Measurements from ENCODE around the gene KCNAB1. TPM values are rescaled to one million over a fixed set of nuclear protein-coding genes. Genes with fewer than 3 reads are reported as not detected.

KCNAB1 gene
- polyA plus RNA-seq, 1 donor from 2014 or later, result 0.26 TPM

DNA sequence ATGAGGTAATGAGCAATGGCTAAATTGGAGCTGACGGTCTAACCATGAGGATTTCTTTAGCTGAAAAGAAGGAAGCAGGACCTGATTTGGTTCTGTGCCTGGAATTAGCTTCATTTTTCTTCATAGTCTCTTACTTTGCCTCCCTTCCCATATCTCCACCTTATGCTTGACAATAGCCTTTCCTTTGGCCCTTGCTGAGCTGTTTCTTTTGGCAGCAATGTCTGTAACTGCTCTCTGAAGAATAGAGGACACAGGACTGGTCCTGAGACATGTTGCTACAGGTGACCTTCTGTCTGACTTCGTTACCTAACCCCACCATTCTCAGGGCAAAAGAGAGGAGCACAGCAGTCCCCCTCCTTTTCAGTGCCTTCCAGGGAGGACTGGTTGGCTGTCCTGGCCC lies 312.2 kb downstream of the KCNAB1 start:
- H3K27ac Mint-ChIP-seq, result no peak overlapping the region
- H3K4me3 Mint-ChIP-seq, result no peak overlapping the region

GRCh38 chr3:156433138-156433537 lies 312.8 kb downstream of the KCNAB1 start:
- H3K9me3 Mint-ChIP-seq, result no peaks in the 10 kb centered on the region
- no peaks in the 10 kb centered on the region for H3K36me3 Mint-ChIP-seq
- no peak overlapping the region for H3K27ac Mint-ChIP-seq
- no peak overlapping the region for H3K4me3 Mint-ChIP-seq
- peaks cover 0 to 3% (median 0%) of the 10 kb centered on the region in 3 donors for H3K4me1 Mint-ChIP-seq
- H3K27me3 Mint-ChIP-seq, result peaks cover 6% of the 10 kb centered on the region

More for the DNA sequence above, 312.2 kb downstream of the KCNAB1 start:
- H3K4me1 Mint-ChIP-seq, result peaks cover 0 to 3% (median 0%) of the 10 kb centered on the region in 3 donors
- H3K9me3 Mint-ChIP-seq, result no peaks in the 10 kb centered on the region
- H3K36me3 Mint-ChIP-seq, result no peaks in the 10 kb centered on the region
- peaks cover 6% of the 10 kb centered on the region for H3K27me3 Mint-ChIP-seq

DNA sequence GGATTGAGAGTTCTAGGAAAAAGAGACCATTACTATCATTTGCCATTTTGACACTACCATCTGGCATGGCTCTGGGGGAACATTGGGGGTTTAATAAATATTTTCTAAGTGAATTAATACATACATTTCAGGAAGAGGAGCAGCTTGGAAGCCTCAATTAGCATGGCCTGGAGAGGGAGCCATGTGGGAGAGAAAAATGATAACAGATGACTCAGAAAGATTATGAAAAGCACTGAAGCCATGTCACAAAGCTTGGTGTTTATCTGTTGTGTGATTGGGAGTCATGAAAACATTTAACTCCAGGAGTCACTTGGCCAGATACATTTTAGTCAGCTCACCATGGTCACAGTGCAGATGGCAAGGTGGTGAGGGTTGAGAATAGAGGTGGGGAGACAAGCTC lies 313.5 kb downstream of the KCNAB1 start:
- Mint-ChIP-seq H3K4me3 (peak overlapping the region in 1 of 4 donors; percentile 4), H3K4me1 (peaks cover 0 to 3% (median 0%) of the 10 kb centered on the region in 3 donors), H3K9me3 (no peaks in the 10 kb centered on the region), H3K36me3 (no peaks in the 10 kb centered on the region), H3K27me3 (peaks cover 6% of the 10 kb centered on the region), H3K27ac (no peak overlapping the region)

DNA sequence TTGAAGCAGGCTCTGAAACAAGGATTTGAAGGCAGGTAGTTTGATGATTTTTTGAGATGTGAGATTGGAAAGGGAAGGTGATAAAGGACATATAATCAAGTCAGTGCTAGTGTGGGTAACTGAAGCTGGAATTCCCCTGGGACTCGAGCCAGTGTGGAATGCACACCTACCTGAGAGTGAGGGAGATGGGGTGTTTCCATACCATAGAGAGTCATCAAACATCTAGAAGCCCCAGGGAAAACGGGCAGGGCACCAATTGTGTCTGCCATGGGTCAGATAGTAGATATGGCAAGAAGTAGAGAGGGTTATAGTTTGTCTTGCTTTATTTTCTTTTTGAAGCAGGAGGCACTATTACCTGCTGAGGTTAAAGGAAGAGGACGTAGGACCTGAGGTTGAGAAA lies 314.5 kb downstream of the KCNAB1 start:
- Mint-ChIP-seq H3K4me3 (no peak overlapping the region), H3K27me3 (peaks cover 9% of the 10 kb centered on the region), H3K27ac (no peak overlapping the region), H3K36me3 (no peaks in the 10 kb centered on the region), H3K9me3 (no peaks in the 10 kb centered on the region), H3K4me1 (peaks cover 0 to 3% (median 0%) of the 10 kb centered on the region in 3 donors)

GRCh38 chr3:156443079-156443478 lies 322.7 kb downstream of the KCNAB1 start:
- no peaks in the 10 kb centered on the region for H3K9me3 Mint-ChIP-seq
- H3K4me3 Mint-ChIP-seq, result no peak overlapping the region
- peaks cover 13% of the 10 kb centered on the region for H3K27me3 Mint-ChIP-seq
- H3K27ac Mint-ChIP-seq, result no peak overlapping the region
- peaks cover 4 to 8% (median 5%) of the 10 kb centered on the region in 3 donors for H3K4me1 Mint-ChIP-seq
- H3K36me3 Mint-ChIP-seq, result no peaks in the 10 kb centered on the region

DNA sequence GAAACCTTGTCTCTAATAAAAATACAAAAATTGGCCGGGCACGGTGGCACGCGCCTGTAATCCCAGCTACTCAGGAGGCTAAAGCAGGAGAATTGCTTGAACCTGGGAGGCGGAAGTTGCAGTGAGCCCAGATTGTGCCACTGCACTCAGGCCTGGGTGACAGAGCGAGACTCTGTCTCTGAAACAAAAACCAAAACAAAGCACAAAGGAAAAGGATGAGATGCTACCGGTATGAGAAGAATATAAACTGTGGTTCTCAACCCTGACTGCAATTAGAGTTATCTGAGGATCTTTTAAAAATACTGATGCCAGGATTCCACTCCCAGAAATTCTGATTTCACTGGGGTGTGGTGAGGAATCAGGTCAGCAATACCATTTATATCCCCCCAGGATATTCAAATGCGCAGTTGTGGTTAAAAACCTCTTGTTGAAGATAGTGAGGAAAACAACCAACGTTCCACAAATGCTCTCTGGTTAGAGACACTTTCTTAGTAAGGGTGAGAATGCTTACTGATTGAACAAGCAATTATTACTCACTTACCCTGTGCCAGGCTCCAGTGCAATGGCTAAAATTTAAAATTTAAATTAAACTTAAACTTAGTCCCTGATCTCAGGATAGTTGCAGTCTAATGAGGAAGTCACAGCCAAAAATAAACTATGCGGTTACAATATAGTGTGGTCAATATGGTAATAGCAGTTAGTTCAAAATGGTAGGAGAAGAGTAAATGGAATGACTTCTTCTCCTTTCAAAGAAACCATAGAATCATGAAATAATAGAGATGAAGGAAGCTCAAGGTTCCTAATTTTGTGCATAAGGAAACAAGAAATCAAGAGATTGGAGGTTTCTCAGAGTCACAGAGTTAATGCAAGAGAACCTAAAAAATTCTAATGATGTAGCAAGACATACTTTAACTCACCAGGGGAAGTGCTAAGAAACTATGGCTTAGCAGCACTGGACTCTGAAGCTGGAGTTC lies 325.0 kb downstream of the KCNAB1 start:
- Mint-ChIP-seq H3K27me3 (peaks cover 10% of the 10 kb centered on the region), H3K27ac (no peak overlapping the region), H3K4me3 (peak overlapping the region in 1 of 4 donors; percentile 86), H3K36me3 (no peaks in the 10 kb centered on the region), H3K4me1 (peaks cover 4 to 8% (median 5%) of the 10 kb centered on the region in 3 donors), H3K9me3 (no peaks in the 10 kb centered on the region)

GRCh38 chr3:156448300-156448699 lies 327.9 kb downstream of the KCNAB1 start:
- Mint-ChIP-seq H3K9me3 (no peaks in the 10 kb centered on the region), H3K36me3 (no peaks in the 10 kb centered on the region), H3K4me1 (peaks cover 4 to 8% (median 5%) of the 10 kb centered on the region in 3 donors), H3K27me3 (peaks cover 12% of the 10 kb centered on the region), H3K4me3 (no peak overlapping the region), H3K27ac (no peak overlapping the region)

DNA sequence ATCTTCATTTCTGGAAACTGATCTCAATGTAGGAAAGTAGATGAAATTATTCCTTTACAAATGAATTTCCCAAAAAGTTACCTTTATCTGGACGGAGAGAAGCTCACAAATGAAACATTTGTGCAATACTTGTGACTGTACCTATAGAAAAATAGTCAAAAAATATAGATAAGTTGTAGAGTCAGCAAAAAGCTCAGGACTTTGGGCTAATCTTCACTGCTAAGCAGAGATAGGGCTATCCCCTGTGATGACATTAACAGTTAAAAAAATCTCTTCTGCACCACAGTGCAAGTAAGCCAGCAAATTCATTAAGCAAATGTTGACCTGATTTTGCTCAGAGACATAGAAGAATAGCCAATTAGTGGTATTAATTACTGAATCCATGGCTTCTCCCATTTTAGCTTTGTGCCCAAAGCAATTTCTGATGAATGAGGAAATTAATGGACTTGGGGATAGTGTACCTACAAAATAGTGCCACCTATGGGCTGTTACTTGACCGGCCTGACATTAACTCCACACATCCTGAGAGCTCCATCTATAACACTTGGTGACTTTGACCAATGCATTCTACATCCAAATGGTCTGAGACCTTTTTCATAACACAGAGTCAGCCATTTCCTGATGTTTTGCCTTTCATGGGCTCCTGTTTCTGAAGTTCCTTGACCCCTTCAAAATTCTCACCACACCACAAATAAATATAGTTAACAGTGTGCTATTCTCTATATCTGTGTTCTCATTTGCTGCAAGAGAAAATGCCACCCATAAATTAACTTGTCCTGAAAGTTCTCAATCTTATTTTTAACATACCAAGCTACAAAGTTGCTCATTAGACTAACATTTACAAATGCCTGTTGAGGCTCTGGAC lies 329.6 kb downstream of the KCNAB1 start:
- Mint-ChIP-seq H3K27ac (no peak overlapping the region), H3K9me3 (no peaks in the 10 kb centered on the region), H3K36me3 (no peaks in the 10 kb centered on the region), H3K27me3 (peaks cover 10% of the 10 kb centered on the region), H3K4me3 (no peak overlapping the region), H3K4me1 (peaks cover 2 to 8% (median 5%) of the 10 kb centered on the region in 3 donors)

- Mint-ChIP-seq H3K27ac (no peak overlapping the region), H3K4me3 (no peak overlapping the region), H3K36me3 (no peaks in the 10 kb centered on the region), H3K9me3 (no peaks in the 10 kb centered on the region), H3K27me3 (peaks cover 10% of the 10 kb centered on the region), H3K4me1 (peaks cover 2 to 6% (median 5%) of the 10 kb centered on the region in 3 donors)
Measured at GRCh38 chr3:156455839-156456238, 335.5 kb downstream of the KCNAB1 start.

DNA sequence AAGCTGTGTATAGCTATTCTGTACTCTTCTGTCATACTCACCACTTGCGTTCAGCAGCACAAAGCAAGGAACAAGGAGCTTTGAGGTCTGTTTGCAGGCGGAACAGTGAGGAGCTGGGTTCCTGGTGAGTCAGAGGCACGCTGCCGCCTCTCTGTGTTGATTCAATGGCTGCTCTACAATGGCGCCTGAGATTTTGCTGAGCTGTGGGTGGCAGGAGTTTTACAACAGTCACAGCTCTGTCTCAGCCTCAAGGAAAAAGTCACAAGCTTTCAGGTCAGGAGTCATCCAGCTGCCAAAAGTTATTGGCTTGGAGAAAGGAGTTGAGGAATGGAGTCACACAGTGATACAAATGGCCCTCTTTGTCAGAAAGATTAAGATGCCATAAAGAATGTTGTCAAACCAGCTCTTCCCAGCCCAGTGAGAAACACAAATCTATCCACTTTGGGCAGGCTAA lies 336.4 kb downstream of the KCNAB1 start:
- H3K36me3 Mint-ChIP-seq, result no peaks in the 10 kb centered on the region
- no peaks in the 10 kb centered on the region for H3K9me3 Mint-ChIP-seq
- peaks cover 2 to 6% (median 5%) of the 10 kb centered on the region in 3 donors for H3K4me1 Mint-ChIP-seq
- no peak overlapping the region for H3K4me3 Mint-ChIP-seq
- H3K27ac Mint-ChIP-seq, result no peak overlapping the region
- H3K27me3 Mint-ChIP-seq, result peaks cover 5% of the 10 kb centered on the region

GRCh38 chr3:156459434-156459833 lies 339.1 kb downstream of the KCNAB1 start:
- H3K9me3 Mint-ChIP-seq, result no peaks in the 10 kb centered on the region
- H3K27ac Mint-ChIP-seq, result no peak overlapping the region
- H3K4me1 Mint-ChIP-seq, result peaks cover 2 to 6% (median 5%) of the 10 kb centered on the region in 3 donors
- H3K27me3 Mint-ChIP-seq, result peaks cover 5% of the 10 kb centered on the region
- no peaks in the 10 kb centered on the region for H3K36me3 Mint-ChIP-seq
- H3K4me3 Mint-ChIP-seq, result no peak overlapping the region

DNA sequence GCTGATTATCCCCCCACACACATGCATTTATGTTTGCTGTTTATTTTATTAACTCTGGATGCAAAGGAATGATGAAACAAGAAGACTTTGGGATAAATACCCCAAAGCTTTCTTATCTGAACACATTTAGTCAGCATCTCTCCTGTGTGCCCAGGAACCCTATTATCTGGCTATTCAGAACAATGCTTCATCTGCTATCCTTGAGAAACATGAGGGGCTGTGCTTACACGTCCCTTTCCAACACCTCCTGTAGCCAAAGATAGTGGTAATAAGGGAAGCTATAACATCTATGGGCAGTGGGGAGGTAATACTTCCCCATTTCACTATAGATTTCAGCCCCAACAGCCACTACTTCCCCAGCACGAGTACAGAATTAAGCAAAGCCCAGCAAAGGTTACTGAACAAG lies 339.8 kb downstream of the KCNAB1 start:
- H3K4me3 Mint-ChIP-seq, result no peak overlapping the region
- peaks cover 6% of the 10 kb centered on the region for H3K27me3 Mint-ChIP-seq
- H3K36me3 Mint-ChIP-seq, result no peaks in the 10 kb centered on the region
- no peaks in the 10 kb centered on the region for H3K9me3 Mint-ChIP-seq
- peaks cover 2 to 6% (median 5%) of the 10 kb centered on the region in 3 donors for H3K4me1 Mint-ChIP-seq
- no peak overlapping the region for H3K27ac Mint-ChIP-seq

DNA sequence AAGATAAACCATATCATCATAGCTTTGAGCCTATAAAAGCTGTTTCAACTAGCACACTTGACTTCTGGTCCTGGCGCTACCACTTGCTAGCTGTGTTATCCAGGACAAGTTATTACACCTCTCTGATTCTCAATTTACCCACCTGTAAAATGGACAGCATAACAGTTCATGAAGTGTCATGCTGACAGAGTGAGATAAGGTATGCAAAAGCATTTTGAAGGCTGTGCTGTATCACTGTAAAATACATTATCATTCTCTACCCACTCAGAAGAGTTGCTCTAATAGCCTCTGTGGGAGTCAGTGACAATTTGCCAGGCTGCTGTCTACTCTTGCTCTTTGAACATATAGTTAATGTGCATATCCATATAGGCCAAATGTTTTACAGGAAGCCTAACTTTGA lies 341.5 kb downstream of the KCNAB1 start:
- Mint-ChIP-seq H3K36me3 (no peaks in the 10 kb centered on the region), H3K9me3 (peaks cover 0 to 2% (median 0%) of the 10 kb centered on the region in 3 donors)

DNA sequence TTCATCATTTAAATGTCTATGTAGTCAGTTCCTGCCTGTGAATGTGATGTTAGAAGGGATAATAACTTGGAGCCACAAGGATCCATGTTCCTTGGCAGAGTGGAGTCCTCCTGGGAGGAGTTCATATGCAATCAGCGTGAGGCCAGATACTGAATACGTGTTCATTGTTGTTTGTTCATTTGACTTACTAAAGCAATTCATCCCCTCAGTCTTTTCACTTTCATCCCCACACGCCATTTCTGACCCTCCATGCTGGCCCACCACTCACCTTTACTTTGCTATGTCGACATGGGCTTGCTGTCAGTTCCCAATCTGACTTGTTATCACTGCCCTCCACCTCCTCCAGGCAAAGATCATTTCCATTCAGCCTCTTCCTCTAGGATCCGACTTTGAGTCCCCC lies 342.7 kb downstream of the KCNAB1 start:
- Mint-ChIP-seq H3K9me3 (peaks cover 0 to 2% (median 0%) of the 10 kb centered on the region in 3 donors), H3K27me3 (peaks cover 13% of the 10 kb centered on the region), H3K4me3 (no peak overlapping the region), H3K4me1 (peaks cover 2 to 6% (median 5%) of the 10 kb centered on the region in 3 donors), H3K27ac (no peak overlapping the region), H3K36me3 (no peaks in the 10 kb centered on the region)

More for the DNA sequence above, 341.5 kb downstream of the KCNAB1 start:
- Mint-ChIP-seq H3K27me3 (peaks cover 10% of the 10 kb centered on the region), H3K4me1 (peaks cover 2 to 6% (median 5%) of the 10 kb centered on the region in 3 donors), H3K27ac (peak overlapping the region in 1 of 3 donors; percentile 38), H3K4me3 (no peak overlapping the region)

DNA sequence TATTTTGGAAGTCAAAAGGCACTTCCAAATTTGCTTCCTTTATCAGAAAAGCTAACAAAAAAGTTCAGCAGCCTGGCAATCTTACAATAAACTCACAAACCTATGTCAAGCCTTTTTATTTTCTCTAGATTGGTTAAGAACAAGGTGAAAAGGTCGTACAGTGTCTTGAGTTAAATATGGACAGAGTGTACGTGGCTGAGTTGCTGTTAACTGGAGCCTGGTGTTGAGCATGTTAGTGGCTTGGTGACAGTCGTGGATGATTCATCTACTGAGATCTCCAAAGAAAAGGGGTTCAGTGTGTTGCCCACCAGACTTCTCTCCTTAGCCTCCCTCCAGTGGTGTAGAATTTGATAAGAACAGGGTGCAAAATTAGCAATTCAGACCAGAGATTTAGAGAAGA lies 344.8 kb downstream of the KCNAB1 start:
- no peak overlapping the region for H3K4me3 Mint-ChIP-seq
- peaks cover 13% of the 10 kb centered on the region for H3K27me3 Mint-ChIP-seq
- no peaks in the 10 kb centered on the region for H3K36me3 Mint-ChIP-seq
- peaks cover 0 to 2% (median 0%) of the 10 kb centered on the region in 3 donors for H3K9me3 Mint-ChIP-seq
- peaks cover 2 to 4% (median 3%) of the 10 kb centered on the region in 3 donors for H3K4me1 Mint-ChIP-seq
- no peak overlapping the region for H3K27ac Mint-ChIP-seq

Data from IgD-negative memory B cell (primary cell).